ENCODE data around the gene MAMDC4. TPM values are rescaled to one million over a fixed set of nuclear protein-coding genes. Genes with fewer than 3 reads are reported as not detected.
"Not testable (repeated sequence)": the region's sequence is repeated elsewhere in the genome, so short reads cannot be mapped to it uniquely, and the experiment has no call there.

MAMDC4 gene
- total RNA-seq, 1 donor from 2014 or later = 12.9 TPM

GRCh38 chr9:136865768-136866103 lies 13.6 kb downstream of the MAMDC4 start:
- H3K9me3 ChIP-seq = no peaks in the 10 kb centered on the region
- no peaks in the 10 kb centered on the region for H3K27me3 ChIP-seq
- H3K27ac ChIP-seq = peak overlapping the region; percentile 87
- ATAC-seq (peak; percentile 60), DNase-seq (peak; percentile 79)
- intact Hi-C loops (cut with DNase I) = no loop called here
- H3K4me3 ChIP-seq = peak overlapping the region; percentile 77
- no peak for TF ChIP-seq CTCF (IDR thresholded peaks at IDR 0.05)
- H3K36me3 ChIP-seq = peaks cover 32% of the 10 kb centered on the region
- H3K4me1 ChIP-seq = peaks cover 23% of the 10 kb centered on the region

GRCh38 chr9:136866898-136867421 lies 14.8 kb downstream of the MAMDC4 start:
- H3K27me3 ChIP-seq; DNase-seq; intact Hi-C loops (cut with DNase I); H3K9me3 ChIP-seq; ATAC-seq: not testable (repeated sequence)
- peak overlapping the region; percentile 77 for H3K4me3 ChIP-seq
- peak overlapping the region; percentile 87 for H3K27ac ChIP-seq
- peaks cover 23% of the 10 kb centered on the region for H3K4me1 ChIP-seq
- peaks cover 20% of the 10 kb centered on the region for H3K36me3 ChIP-seq

- Histone ChIP-seq H3K27me3 (no peaks in the 10 kb centered on the region), H3K4me1 (peaks cover 23% of the 10 kb centered on the region), H3K9me3 (no peaks in the 10 kb centered on the region), H3K36me3 (peaks cover 15% of the 10 kb centered on the region), H3K4me3 (no peak overlapping the region), H3K27ac (no peak overlapping the region)
- no peak for DNase-seq
- ATAC-seq = no peak
- intact Hi-C loops (cut with DNase I) = no loop called here
- no peak for TF ChIP-seq CTCF (IDR thresholded peaks at IDR 0.05)
Measured at GRCh38 chr9:136867480-136867879, 15.3 kb downstream of the MAMDC4 start.

GRCh38 chr9:136867917-136868316 lies 15.8 kb downstream of the MAMDC4 start:
- TF ChIP-seq CTCF (IDR thresholded peaks at IDR 0.05) = no peak
- peaks cover 23% of the 10 kb centered on the region for H3K4me1 ChIP-seq
- ATAC-seq = no peak
- H3K36me3 ChIP-seq = peaks cover 10% of the 10 kb centered on the region
- H3K9me3 ChIP-seq = no peaks in the 10 kb centered on the region
- H3K27ac ChIP-seq = no peak overlapping the region
- no peak for DNase-seq
- intact Hi-C loops (cut with DNase I) = no loop called here
- no peak overlapping the region for H3K4me3 ChIP-seq
- no peaks in the 10 kb centered on the region for H3K27me3 ChIP-seq

- TF ChIP-seq CTCF (IDR thresholded peaks at IDR 0.05) = no peak
- intact Hi-C loops (cut with DNase I) = no loop called here
- no peak for ATAC-seq
Measured at GRCh38 chr9:136868644-136869043, 16.5 kb downstream of the MAMDC4 start.

GRCh38 chr9:136869611-136870010 lies 17.5 kb downstream of the MAMDC4 start:
- intact Hi-C loops (cut with DNase I); H3K9me3 ChIP-seq: not testable (repeated sequence)

More at GRCh38 chr9:136868644-136869043, 16.5 kb downstream of the MAMDC4 start:
- DNase-seq = no peak
- H3K27ac ChIP-seq = no peak overlapping the region
- no peak overlapping the region for H3K4me3 ChIP-seq
- H3K9me3 ChIP-seq = no peaks in the 10 kb centered on the region
- peaks cover 3% of the 10 kb centered on the region for H3K36me3 ChIP-seq
- H3K27me3 ChIP-seq = no peaks in the 10 kb centered on the region
- peaks cover 23% of the 10 kb centered on the region for H3K4me1 ChIP-seq

GRCh38 chr9:136875155-136875554 lies 23.0 kb downstream of the MAMDC4 start:
- Histone ChIP-seq H3K4me1 (no peaks in the 10 kb centered on the region), H3K36me3 (no peaks in the 10 kb centered on the region), H3K27me3 (no peaks in the 10 kb centered on the region), H3K4me3 (no peak overlapping the region), H3K27ac (no peak overlapping the region), H3K9me3 (no peaks in the 10 kb centered on the region)
- ATAC-seq = no peak
- DNase-seq = no peak
- intact Hi-C loops (cut with DNase I) = no loop called here
- no peak for TF ChIP-seq CTCF (IDR thresholded peaks at IDR 0.05)

More at GRCh38 chr9:136869611-136870010, 17.5 kb downstream of the MAMDC4 start:
- not testable (repeated sequence) for ATAC-seq, H3K4me3 ChIP-seq, H3K27me3 ChIP-seq, H3K27ac ChIP-seq, DNase-seq, H3K36me3 ChIP-seq
- peaks cover 15% of the 10 kb centered on the region for H3K4me1 ChIP-seq
